CD14-positive monocyte (primary cell): ENCODE measurements around the gene GUCA1A. TPM values are rescaled to one million over a fixed set of nuclear protein-coding genes. Genes with fewer than 3 reads are reported as not detected.
A peak's percentile ranks its signal among the peaks of the same experiment; 100 is the strongest.

Experiments used
- DNase-seq, 3 donors: peaks; one replicate each; pipeline ENCODE4 v3.0.0-alpha.2; 2011 to 2022
- H2AFZ ChIP-seq: 2 replicates; pipeline ENCODE4 v1.6.0; 2012; ENCODE audit warnings: mild to moderate bottlenecking, low read depth, low read length, inconsistent platforms; ENCODE audit not compliant: insufficient read depth, poor library complexity, severe bottlenecking
- H3K27ac ChIP-seq, 2 donors: 1 replicate in 1 of 2; 2 replicates in 1 of 2; pipeline ENCODE4 v1.5.1; 2012 to 2013; ENCODE audit warnings: low read length in 2 of 2, control low read depth in 1 of 2, inconsistent platforms in 1 of 2, low read depth in 1 of 2, mild to moderate bottlenecking in 1 of 2
- H3K27me3 ChIP-seq, 2 donors: one replicate each; pipeline versions ENCODE4 v1.6.0 to v1.6.1; 2011 to 2013; ENCODE audit warnings: low read length in 2 of 2; ENCODE audit not compliant: control insufficient read depth in 2 of 2, insufficient read depth in 2 of 2
- H3K36me3 ChIP-seq, 2 donors: replicated peaks in 1 of 2; 1 replicate in 1 of 2; 2 replicates in 1 of 2; pipeline versions ENCODE4 v1.5.1 to v1.6.1; 2012 to 2013; ENCODE audit warnings: low read length in 2 of 2, control low read depth in 1 of 2, inconsistent platforms in 1 of 2, mild to moderate bottlenecking in 1 of 2; ENCODE audit not compliant: insufficient read depth in 2 of 2, control insufficient read depth in 1 of 2
- H3K4me1 ChIP-seq, 2 donors: 1 replicate in 1 of 2; 2 replicates in 1 of 2; pipeline versions ENCODE4 v1.5.1 to v1.6.1; 2012 to 2013; ENCODE audit warnings: low read length in 2 of 2, control low read depth in 1 of 2, inconsistent platforms in 1 of 2, mild to moderate bottlenecking in 1 of 2, moderate library complexity in 1 of 2; ENCODE audit not compliant: insufficient read depth in 2 of 2, control insufficient read depth in 1 of 2
- H3K4me2 ChIP-seq: replicated peaks from 2 replicates; pipeline ENCODE3; 2012; ENCODE audit warnings: low read length, moderate library complexity, mild to moderate bottlenecking; ENCODE audit not compliant: poor library complexity, severe bottlenecking; ENCODE audit errors: extremely low read depth
- H3K4me3 ChIP-seq, 3 experiments: fragments of 200-600 bp in 1 of 3; sonication (generic) in 1 of 3; replicated peaks in 1 of 3; 1 replicate in 2 of 3; 2 replicates in 1 of 3; pipeline ENCODE4 v1.5.1; 2011 to 2013; ENCODE audit warnings: low read length in 3 of 3, mild to moderate bottlenecking in 3 of 3, control low read depth in 2 of 3, low read depth in 2 of 3, inconsistent platforms in 1 of 3, moderate library complexity in 1 of 3
- H3K79me2 ChIP-seq: 2 replicates; pipeline ENCODE4 v1.6.0; 2012; ENCODE audit warnings: mild to moderate bottlenecking, control low read depth, inconsistent platforms, low read length, moderate library complexity; ENCODE audit not compliant: insufficient read depth
- H3K9ac ChIP-seq: 2 replicates; pipeline ENCODE4 v1.6.0; 2017; ENCODE audit warnings: low read length, mild to moderate bottlenecking; ENCODE audit not compliant: insufficient read depth, poor library complexity, severe bottlenecking
- H3K9me3 ChIP-seq, 2 donors: replicated peaks in 1 of 2; 1 replicate in 1 of 2; 2 replicates in 1 of 2; pipeline versions ENCODE4 v1.5.1 to v1.6.1; 2012 to 2013; ENCODE audit warnings: low read length in 2 of 2, control low read depth in 1 of 2; ENCODE audit not compliant: control insufficient read depth in 1 of 2, insufficient read depth in 1 of 2
- H4K20me1 ChIP-seq: 2 replicates; pipeline ENCODE4 v1.6.0; 2012; ENCODE audit warnings: mild to moderate bottlenecking, low read length, control low read depth, moderate library complexity; ENCODE audit not compliant: insufficient read depth
- H3K27ac Mint-ChIP-seq, 7 donors: one replicate each; pipeline ENCODE4 v1.8.0; 2020; ENCODE audit warnings: mild to moderate bottlenecking in 7 of 7, mixed read lengths in 7 of 7, moderate library complexity in 6 of 7, inconsistent platforms in 2 of 7
- H3K27me3 Mint-ChIP-seq, 3 donors: one replicate each; pipeline ENCODE4 v1.8.0; 2021 to 2022; ENCODE audit warnings: low read depth in 3 of 3, mild to moderate bottlenecking in 3 of 3, mixed read lengths in 3 of 3, moderate library complexity in 3 of 3, inconsistent platforms in 1 of 3
- H3K36me3 Mint-ChIP-seq, 2 donors: one replicate each; pipeline ENCODE4 v1.8.0; 2020; ENCODE audit warnings: mixed read lengths in 2 of 2, inconsistent platforms in 1 of 2, mild to moderate bottlenecking in 1 of 2
- H3K4me1 Mint-ChIP-seq: one replicate; pipeline ENCODE4 v1.8.0; 2020; ENCODE audit warnings: mild to moderate bottlenecking, mixed read lengths
- H3K4me3 Mint-ChIP-seq, 2 donors: one replicate each; pipeline ENCODE4 v1.8.0; 2020; ENCODE audit warnings: mild to moderate bottlenecking in 2 of 2, mixed read lengths in 2 of 2, moderate library complexity in 1 of 2
- H3K9me3 Mint-ChIP-seq, 7 donors: one replicate each; pipeline ENCODE4 v1.8.0; 2020 to 2022; ENCODE audit warnings: mixed read lengths in 7 of 7, mild to moderate bottlenecking in 6 of 7, moderate library complexity in 6 of 7, inconsistent platforms in 2 of 7
- WGBS: methylation state at CpG from one replicate; pipeline ENCODE4 v1.1.5; 2013; ENCODE audit warnings: missing lambda C conversion rate; ENCODE audit not compliant: insufficient coverage; 5-methylcytosine and 5-hydroxymethylcytosine counted together
- intact Hi-C, 2 donors: fragments of 100-400 bp; cut with micrococcal nuclease; formaldehyde crosslinking; loops; one replicate each; pipeline versions ENCODE4 v1.15.0 to v1.15.1; 2023
- polyA plus RNA-seq, 3 donors: library from polyadenylated mRNA; depleted of rRNA in 1 of 3; unstranded in 2 of 3; stranded (reverse) in 1 of 3; fragments of 300-500 nt in 2 of 3; fragments of >200 nt in 1 of 3; fragmentation: Illumina TruSeq in 2 of 3; gene quantifications; 1 replicate in 2 of 3; 2 replicates in 1 of 3; pipeline ENCODE4 v1.2.3, GENCODE V29; 2012 to 2021
- TF ChIP-seq, protein P1 (sequence below): fragments of 200-600 bp; IDR thresholded peaks from one replicate; pipeline ENCODE4 v1.8.0; 2022; ENCODE audit warnings: antibody characterized with exemption, mild to moderate bottlenecking

Gene GUCA1A
- polyA plus RNA-seq, 3 donors: not detected

GRCh38 chr6:42162812-42163211 is 10.4 kb upstream of the GUCA1A start:
- intact Hi-C loops: no loop called here
- no peaks in the 10 kb centered on the region for H4K20me1 ChIP-seq
- H3K4me3 Mint-ChIP-seq: no peak overlapping the region

GRCh38 chr6:42163981-42164380 is 9.2 kb upstream of the GUCA1A start:
- TF ChIP-seq, protein P1, sequence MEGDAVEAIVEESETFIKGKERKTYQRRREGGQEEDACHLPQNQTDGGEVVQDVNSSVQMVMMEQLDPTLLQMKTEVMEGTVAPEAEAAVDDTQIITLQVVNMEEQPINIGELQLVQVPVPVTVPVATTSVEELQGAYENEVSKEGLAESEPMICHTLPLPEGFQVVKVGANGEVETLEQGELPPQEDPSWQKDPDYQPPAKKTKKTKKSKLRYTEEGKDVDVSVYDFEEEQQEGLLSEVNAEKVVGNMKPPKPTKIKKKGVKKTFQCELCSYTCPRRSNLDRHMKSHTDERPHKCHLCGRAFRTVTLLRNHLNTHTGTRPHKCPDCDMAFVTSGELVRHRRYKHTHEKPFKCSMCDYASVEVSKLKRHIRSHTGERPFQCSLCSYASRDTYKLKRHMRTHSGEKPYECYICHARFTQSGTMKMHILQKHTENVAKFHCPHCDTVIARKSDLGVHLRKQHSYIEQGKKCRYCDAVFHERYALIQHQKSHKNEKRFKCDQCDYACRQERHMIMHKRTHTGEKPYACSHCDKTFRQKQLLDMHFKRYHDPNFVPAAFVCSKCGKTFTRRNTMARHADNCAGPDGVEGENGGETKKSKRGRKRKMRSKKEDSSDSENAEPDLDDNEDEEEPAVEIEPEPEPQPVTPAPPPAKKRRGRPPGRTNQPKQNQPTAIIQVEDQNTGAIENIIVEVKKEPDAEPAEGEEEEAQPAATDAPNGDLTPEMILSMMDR: no peak
- peaks cover 3% of the 10 kb centered on the region for H3K4me1 Mint-ChIP-seq
- no CpG with 5 or more reads among the region's 1 CpG for WGBS
- DNase-seq: peak in 1 of 3 donors; percentile 14
- H3K4me1 ChIP-seq: no peaks in the 10 kb centered on the region
- peaks cover 0 to 2% (median 0%) of the 10 kb centered on the region in 7 donors for H3K9me3 Mint-ChIP-seq
- no peaks in the 10 kb centered on the region for H3K36me3 Mint-ChIP-seq
- no peaks in the 10 kb centered on the region for H3K79me2 ChIP-seq
- no peak overlapping the region for H2AFZ ChIP-seq
- no peak overlapping the region for H3K4me3 ChIP-seq
- H4K20me1 ChIP-seq: no peaks in the 10 kb centered on the region
- intact Hi-C loops: no loop called here
- H3K27me3 ChIP-seq: no peaks in the 10 kb centered on the region
- H3K9me3 ChIP-seq: no peaks in the 10 kb centered on the region
- H3K4me3 Mint-ChIP-seq: no peak overlapping the region
- peaks cover 4 to 14% (median 5%) of the 10 kb centered on the region in 3 donors for H3K27me3 Mint-ChIP-seq
- H3K36me3 ChIP-seq: no peaks in the 10 kb centered on the region
- no peak overlapping the region for H3K9ac ChIP-seq
- no peak overlapping the region for H3K27ac Mint-ChIP-seq
- no peak overlapping the region for H3K4me2 ChIP-seq
- no peak overlapping the region for H3K27ac ChIP-seq

More at GRCh38 chr6:42162812-42163211, 10.4 kb upstream of the GUCA1A start:
- Histone ChIP-seq H3K79me2 (no peaks in the 10 kb centered on the region), H3K4me2 (no peak overlapping the region), H3K9me3 (no peaks in the 10 kb centered on the region), H3K4me3 (no peak overlapping the region), H3K27me3 (no peaks in the 10 kb centered on the region), H2AFZ (no peak overlapping the region), H3K27ac (no peak overlapping the region), H3K4me1 (no peaks in the 10 kb centered on the region), H3K36me3 (no peaks in the 10 kb centered on the region), H3K9ac (no peak overlapping the region)
- no peak overlapping the region for H3K27ac Mint-ChIP-seq
- H3K4me1 Mint-ChIP-seq: peaks cover 3% of the 10 kb centered on the region
- peaks cover 3 to 12% (median 5%) of the 10 kb centered on the region in 3 donors for H3K27me3 Mint-ChIP-seq
- no peak for DNase-seq
- TF ChIP-seq, protein P1: no peak
- H3K9me3 Mint-ChIP-seq: peaks cover 0 to 2% (median 0%) of the 10 kb centered on the region in 7 donors
- no peaks in the 10 kb centered on the region for H3K36me3 Mint-ChIP-seq
- 94% methylated on average over 13 of the region's 13 CpGs for WGBS
